ENCODE data around the gene NDUFB4. TPM values are rescaled to one million over a fixed set of nuclear protein-coding genes. Genes with fewer than 3 reads are reported as not detected.

NDUFB4 gene
- total and polyA plus RNA-seq, 9 of the 15 experiments (the other 6 are each of a cell fraction or from before 2014, with no cell fraction given), result 124 to 670 (median 227) TPM

- TF ChIP-seq CEBPB (tag; IDR thresholded peaks at IDR 0.05), result peak; percentile 37; the same call in 1 of the 2 replicates
- no peak for TF ChIP-seq IRF9 (tag; IDR thresholded peaks at IDR 0.05)
- no peak for TF ChIP-seq TEAD1 (CRISPR knock-in tag; IDR thresholded peaks at IDR 0.05)
- no peak for TF ChIP-seq PCBP1 (IDR thresholded peaks at IDR 0.05; ENCODE audit: low read depth, low read length, poor library complexity, severe bottlenecking)
- TF ChIP-seq HDAC8 (tag; IDR thresholded peaks at IDR 0.05), result no peak
- TF ChIP-seq ZNF75A (CRISPR knock-in tag; IDR thresholded peaks at IDR 0.05), result no peak
- no peak for TF ChIP-seq NRF1 (conservative IDR thresholded peaks at IDR 0.05 in 1 of 2, IDR thresholded peaks at IDR 0.05 in 1 of 2)
- TF ChIP-seq COPS2 (conservative IDR thresholded peaks at IDR 0.05), result no peak
- TF ChIP-seq NR2C2 (CRISPR knock-in tag; IDR thresholded peaks at IDR 0.05), result no peak
- no peak for TF ChIP-seq NR2C2 (tag; IDR thresholded peaks at IDR 0.05)
- TF ChIP-seq ZFP30 (CRISPR knock-in tag; IDR thresholded peaks at IDR 0.05; ENCODE audit: borderline replicate concordance), result no peak
- no peak for TF ChIP-seq FOS (IDR thresholded peaks at IDR 0.05; ENCODE audit: extremely low read depth, insufficient read length)
- TF ChIP-seq SMARCE1 (IDR thresholded peaks at IDR 0.05), result no peak
- no peak for TF ChIP-seq CEBPG (CRISPR knock-in tag; IDR thresholded peaks at IDR 0.05)
- TF ChIP-seq CEBPG (tag; conservative IDR thresholded peaks at IDR 0.05 in 1 of 2, IDR thresholded peaks at IDR 0.05 in 1 of 2), result peak in 1 of 2 experiments; percentile 18; a peak in 1 of 4 replicates
- TF ChIP-seq BMI1 (IDR thresholded peaks at IDR 0.05; ENCODE audit: low read length), result no peak
- no peak for TF ChIP-seq GTF2A2 (tag; IDR thresholded peaks at IDR 0.05)
- TF ChIP-seq C11orf30 (IDR thresholded peaks at IDR 0.05; ENCODE audit: low read depth), result peak; percentile 61; the same call in 1 of the 2 replicates
- no peak for TF ChIP-seq SAFB2 (IDR thresholded peaks at IDR 0.05; ENCODE audit: borderline replicate concordance, low read depth, low read length, severe bottlenecking)
- no peak for TF ChIP-seq ZBTB7A (IDR thresholded peaks at IDR 0.05; ENCODE audit: borderline replicate concordance, control insufficient read depth, low read depth, low read length)
- no peak for TF ChIP-seq PURB (CRISPR knock-in tag; IDR thresholded peaks at IDR 0.05; ENCODE audit: low read depth)
- TF ChIP-seq MCM3 (IDR thresholded peaks at IDR 0.05), result no peak
- no peak for TF ChIP-seq ZNF232 (CRISPR knock-in tag; IDR thresholded peaks at IDR 0.05)
- TF ChIP-seq EZH2 (IDR thresholded peaks at IDR 0.05; ENCODE audit: borderline replicate concordance, low read depth, low read length), result no peak
- no peak for TF ChIP-seq ZFP36 (IDR thresholded peaks at IDR 0.05; ENCODE audit: low read depth, low read length, partially characterized antibody)
- TF ChIP-seq MBD2 (IDR thresholded peaks at IDR 0.05; ENCODE audit: borderline replicate concordance, low read depth), result no peak
- TF ChIP-seq HDAC2 (IDR thresholded peaks at IDR 0.05), result no peak
- TF ChIP-seq RBM14 (IDR thresholded peaks at IDR 0.05; ENCODE audit: borderline replicate concordance, insufficient read depth, low read depth, low read length), result no peak
- no peak for TF ChIP-seq PRPF4 (IDR thresholded peaks at IDR 0.05; ENCODE audit: insufficient read depth, low read depth, low read length, poor library complexity, severe bottlenecking)
- no peak for TF ChIP-seq POU5F1 (IDR thresholded peaks at IDR 0.05; ENCODE audit: borderline replicate concordance, low read depth, low read length, partially characterized antibody)
- TF ChIP-seq ZBTB43 (CRISPR knock-in tag; IDR thresholded peaks at IDR 0.05), result no peak
Observed at GRCh38 chr3:120568598-120568997, 27.5 kb upstream of the NDUFB4 start (continued).

Measured in K562 (cell line).